ENCODE data around the gene RBM17.

RBM17 gene

GRCh38 chr10:6115824-6116350 is 27.1 kb downstream of the RBM17 start:
- no peak for DNase-seq
- TF ChIP-seq CTCF (IDR thresholded peaks at IDR 0.05; ENCODE audit: low read depth, low read length), result no peak
- no peaks in the 10 kb centered on the region for H3K27me3 ChIP-seq
- H3K36me3 ChIP-seq, result peaks cover 52% of the 10 kb centered on the region
- no peak overlapping the region for H3K4me3 ChIP-seq (ENCODE audit: low read depth, low read length)
- no peaks in the 10 kb centered on the region for H3K9me3 ChIP-seq
- no peaks in the 10 kb centered on the region for H3K4me1 ChIP-seq

- no peaks in the 10 kb centered on the region for H3K27me3 ChIP-seq
- DNase-seq, result no peak
- no peak for TF ChIP-seq CTCF (IDR thresholded peaks at IDR 0.05; ENCODE audit: low read depth, low read length)
- no peaks in the 10 kb centered on the region for H3K4me1 ChIP-seq
- H3K36me3 ChIP-seq, result peaks cover 43% of the 10 kb centered on the region
- H3K9me3 ChIP-seq, result no peaks in the 10 kb centered on the region
- H3K4me3 ChIP-seq (ENCODE audit: low read depth, low read length), result no peak overlapping the region
Observed at GRCh38 chr10:6116806-6117205, 28.0 kb downstream of the RBM17 start.

- no peak for TF ChIP-seq CTCF (IDR thresholded peaks at IDR 0.05; ENCODE audit: low read depth, low read length)
- no peak overlapping the region for H3K4me3 ChIP-seq (ENCODE audit: low read depth, low read length)
- DNase-seq, result no peak
- no peaks in the 10 kb centered on the region for H3K4me1 ChIP-seq
- H3K27me3 ChIP-seq, result no peaks in the 10 kb centered on the region
- H3K9me3 ChIP-seq, result no peaks in the 10 kb centered on the region
- H3K36me3 ChIP-seq, result peaks cover 34% of the 10 kb centered on the region
Observed at GRCh38 chr10:6117711-6118110, 28.9 kb downstream of the RBM17 start.

GRCh38 chr10:6119423-6119822 is 30.6 kb downstream of the RBM17 start:
- H3K9me3 ChIP-seq, result no peaks in the 10 kb centered on the region
- no peaks in the 10 kb centered on the region for H3K4me1 ChIP-seq
- TF ChIP-seq CTCF (IDR thresholded peaks at IDR 0.05; ENCODE audit: low read depth, low read length), result no peak
- DNase-seq, result no peak
- H3K27me3 ChIP-seq, result no peaks in the 10 kb centered on the region
- H3K36me3 ChIP-seq, result peaks cover 16% of the 10 kb centered on the region
- no peak overlapping the region for H3K4me3 ChIP-seq (ENCODE audit: low read depth, low read length)

GRCh38 chr10:6119962-6120361 is 31.1 kb downstream of the RBM17 start:
- H3K9me3 ChIP-seq, result no peaks in the 10 kb centered on the region
- H3K27me3 ChIP-seq, result no peaks in the 10 kb centered on the region
- no peak for TF ChIP-seq CTCF (IDR thresholded peaks at IDR 0.05; ENCODE audit: low read depth, low read length)
- H3K4me3 ChIP-seq (ENCODE audit: low read depth, low read length), result no peak overlapping the region
- no peaks in the 10 kb centered on the region for H3K4me1 ChIP-seq
- H3K36me3 ChIP-seq, result peaks cover 11% of the 10 kb centered on the region
- DNase-seq, result no peak

GRCh38 chr10:6120691-6121090 is 31.9 kb downstream of the RBM17 start:
- no peaks in the 10 kb centered on the region for H3K4me1 ChIP-seq
- no peak overlapping the region for H3K4me3 ChIP-seq (ENCODE audit: low read depth, low read length)
- H3K36me3 ChIP-seq, result 0 out of 2 replicates have a peak, but pooled peaks cover 6% of the 10 kb centered on the region
- TF ChIP-seq CTCF (IDR thresholded peaks at IDR 0.05; ENCODE audit: low read depth, low read length), result no peak
- no peaks in the 10 kb centered on the region for H3K27me3 ChIP-seq
- DNase-seq, result no peak
- H3K9me3 ChIP-seq, result no peaks in the 10 kb centered on the region
